ENCODE measurements around the gene PEMT. TPM values are rescaled to one million over a fixed set of nuclear protein-coding genes. Genes with fewer than 3 reads are reported as not detected.

The PEMT gene
- total and polyA plus RNA-seq, 4 donors, result 18.7 to 59.1 (median 34.4) TPM

- Histone ChIP-seq H3K9me3 (ENCODE audit: control insufficient read depth in 4 of 4, insufficient read depth in 3 of 4, low read length in 3 of 4) (no peaks in the 10 kb centered on the region), H3K36me3 (ENCODE audit: control insufficient read depth in 4 of 4, insufficient read depth in 4 of 4, low read length in 4 of 4) (no peaks in the 10 kb centered on the region), H3K27me3 (ENCODE audit: control insufficient read depth in 3 of 3, insufficient read depth in 3 of 3, low read length in 2 of 3) (no peaks in the 10 kb centered on the region), H3K4me3 (no peak overlapping the region), H3K4me1 (ENCODE audit: control insufficient read depth in 5 of 5, insufficient read depth in 5 of 5, low read length in 5 of 5) (peaks cover 6 to 35% (median 22%) of the 10 kb centered on the region in 5 donors), H3K27ac (ENCODE audit: low read depth in 1 of 2, low read length in 1 of 2) (peak overlapping the region in 1 of 2 donors; percentile 34), H3K9ac (ENCODE audit: insufficient read depth in 1 of 2, low read length in 2 of 2) (no peak overlapping the region)
- no peak for DNase-seq
- 86 to 93% methylated on average over 4 of the region's 4 CpGs for WGBS, 2 donors
- no peak for ATAC-seq (ENCODE audit: insufficient read depth, low FRiP score)
- TF ChIP-seq CTCF (IDR thresholded peaks at IDR 0.05; ENCODE audit: control extremely low read depth, extremely low read depth), result no peak
Observed at GRCh38 chr17:17564323-17564722, 27.2 kb downstream of the PEMT start.

DNA sequence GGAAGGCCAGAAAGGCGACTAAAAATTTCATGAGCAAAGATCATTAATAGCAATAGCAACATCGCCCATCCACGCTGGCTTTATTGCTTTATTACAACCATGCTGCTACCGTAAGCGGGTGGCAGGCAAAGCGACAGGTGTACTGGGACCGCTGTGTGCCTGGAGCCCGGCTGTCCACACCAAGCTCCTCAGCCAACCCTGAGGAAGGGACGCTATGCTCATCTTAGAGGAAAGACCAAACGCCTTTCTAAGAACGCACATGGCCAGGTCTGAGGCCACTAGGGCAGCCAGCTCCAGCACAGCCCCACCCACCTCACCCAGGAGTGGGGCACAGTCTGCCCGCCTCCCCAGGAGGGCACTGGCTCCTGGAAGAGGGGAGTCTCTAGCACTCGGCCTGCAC, 28.0 kb downstream of the PEMT start:
- ATAC-seq (ENCODE audit: insufficient read depth, low FRiP score), result no peak
- Histone ChIP-seq H3K4me1 (ENCODE audit: control insufficient read depth in 5 of 5, insufficient read depth in 5 of 5, low read length in 5 of 5) (peaks cover 6 to 35% (median 22%) of the 10 kb centered on the region in 5 donors), H3K27me3 (ENCODE audit: control insufficient read depth in 3 of 3, insufficient read depth in 3 of 3, low read length in 2 of 3) (no peaks in the 10 kb centered on the region), H3K36me3 (ENCODE audit: control insufficient read depth in 4 of 4, insufficient read depth in 4 of 4, low read length in 4 of 4) (no peaks in the 10 kb centered on the region), H3K27ac (ENCODE audit: low read depth in 1 of 2, low read length in 1 of 2) (no peak overlapping the region), H3K4me3 (no peak overlapping the region), H3K9ac (ENCODE audit: insufficient read depth in 1 of 2, low read length in 2 of 2) (no peak overlapping the region), H3K9me3 (ENCODE audit: control insufficient read depth in 4 of 4, insufficient read depth in 3 of 4, low read length in 3 of 4) (no peaks in the 10 kb centered on the region)
- WGBS, 2 donors, result 94 to 98% methylated on average over 12 to 13 of the region's 13 CpGs
- no peak for TF ChIP-seq CTCF (IDR thresholded peaks at IDR 0.05; ENCODE audit: control extremely low read depth, extremely low read depth)
- no peak for DNase-seq

GRCh38 chr17:17562146-17562511, 29.4 kb downstream of the PEMT start:
- Histone ChIP-seq H3K9ac (ENCODE audit: insufficient read depth in 1 of 2, low read length in 2 of 2) (peak overlapping the region in 1 of 2 donors; percentile 13), H3K4me3 (no peak overlapping the region), H3K4me1 (ENCODE audit: control insufficient read depth in 5 of 5, insufficient read depth in 5 of 5, low read length in 5 of 5) (peaks cover 6 to 30% (median 12%) of the 10 kb centered on the region in 5 donors), H3K27ac (ENCODE audit: low read depth in 1 of 2, low read length in 1 of 2) (peak overlapping the region in 1 of 2 donors; percentile 84), H3K27me3 (ENCODE audit: control insufficient read depth in 3 of 3, insufficient read depth in 3 of 3, low read length in 2 of 3) (no peaks in the 10 kb centered on the region), H3K9me3 (ENCODE audit: control insufficient read depth in 4 of 4, insufficient read depth in 3 of 4, low read length in 3 of 4) (no peaks in the 10 kb centered on the region), H3K36me3 (ENCODE audit: control insufficient read depth in 4 of 4, insufficient read depth in 4 of 4, low read length in 4 of 4) (no peaks in the 10 kb centered on the region)
- TF ChIP-seq CTCF (IDR thresholded peaks at IDR 0.05; ENCODE audit: control extremely low read depth, extremely low read depth), result no peak
- DNase-seq (no peak), ATAC-seq (ENCODE audit: insufficient read depth, low FRiP score) (no peak)
- WGBS, 2 donors, result 69 to 77% methylated on average over 15 of the region's 15 CpGs

All from lung (tissue), 12 donors.